ENCODE measurements around the gene UGT1A8.

DNA sequence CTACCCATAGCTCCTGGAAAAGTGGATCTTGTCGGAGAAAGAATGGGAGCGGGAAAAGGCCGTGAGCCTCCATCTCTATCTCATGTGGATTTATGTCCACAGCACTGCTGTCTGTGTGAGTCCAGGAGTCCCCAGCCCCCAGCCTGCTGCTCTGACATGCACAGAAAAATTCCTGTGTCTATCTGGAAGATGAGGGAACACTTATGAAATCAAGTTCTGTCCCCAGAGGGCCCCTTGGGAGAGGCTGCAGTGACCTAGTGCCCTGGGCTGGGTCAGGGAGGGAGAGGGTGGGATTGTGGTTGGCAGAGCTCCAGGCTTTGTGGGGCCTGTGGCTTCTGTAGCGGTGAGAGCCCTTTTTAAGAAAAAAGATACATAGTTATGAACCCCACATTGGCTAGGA lies 199.3 kb downstream of the UGT1A8 start:
- TF ChIP-seq, protein P1, sequence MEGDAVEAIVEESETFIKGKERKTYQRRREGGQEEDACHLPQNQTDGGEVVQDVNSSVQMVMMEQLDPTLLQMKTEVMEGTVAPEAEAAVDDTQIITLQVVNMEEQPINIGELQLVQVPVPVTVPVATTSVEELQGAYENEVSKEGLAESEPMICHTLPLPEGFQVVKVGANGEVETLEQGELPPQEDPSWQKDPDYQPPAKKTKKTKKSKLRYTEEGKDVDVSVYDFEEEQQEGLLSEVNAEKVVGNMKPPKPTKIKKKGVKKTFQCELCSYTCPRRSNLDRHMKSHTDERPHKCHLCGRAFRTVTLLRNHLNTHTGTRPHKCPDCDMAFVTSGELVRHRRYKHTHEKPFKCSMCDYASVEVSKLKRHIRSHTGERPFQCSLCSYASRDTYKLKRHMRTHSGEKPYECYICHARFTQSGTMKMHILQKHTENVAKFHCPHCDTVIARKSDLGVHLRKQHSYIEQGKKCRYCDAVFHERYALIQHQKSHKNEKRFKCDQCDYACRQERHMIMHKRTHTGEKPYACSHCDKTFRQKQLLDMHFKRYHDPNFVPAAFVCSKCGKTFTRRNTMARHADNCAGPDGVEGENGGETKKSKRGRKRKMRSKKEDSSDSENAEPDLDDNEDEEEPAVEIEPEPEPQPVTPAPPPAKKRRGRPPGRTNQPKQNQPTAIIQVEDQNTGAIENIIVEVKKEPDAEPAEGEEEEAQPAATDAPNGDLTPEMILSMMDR (IDR thresholded peaks at IDR 0.05): no peak
- TF ChIP-seq POLR2A (IDR thresholded peaks at IDR 0.05): no peak
- TF ChIP-seq POLR2AphosphoS5 (IDR thresholded peaks at IDR 0.05; ENCODE audit: insufficient read depth in 1 of 2, low read depth in 1 of 2): no peak

Measured in vagina (tissue), 2 donors.